ENCODE results near the gene PRKN. TPM values are rescaled to one million over a fixed set of nuclear protein-coding genes. Genes with fewer than 3 reads are reported as not detected.

PRKN gene
- total and polyA plus RNA-seq, 2 donors (not counting 3 experiments of a cell fraction or from before 2014, with no cell fraction given): 0.06 TPM; not detected in 1

DNA sequence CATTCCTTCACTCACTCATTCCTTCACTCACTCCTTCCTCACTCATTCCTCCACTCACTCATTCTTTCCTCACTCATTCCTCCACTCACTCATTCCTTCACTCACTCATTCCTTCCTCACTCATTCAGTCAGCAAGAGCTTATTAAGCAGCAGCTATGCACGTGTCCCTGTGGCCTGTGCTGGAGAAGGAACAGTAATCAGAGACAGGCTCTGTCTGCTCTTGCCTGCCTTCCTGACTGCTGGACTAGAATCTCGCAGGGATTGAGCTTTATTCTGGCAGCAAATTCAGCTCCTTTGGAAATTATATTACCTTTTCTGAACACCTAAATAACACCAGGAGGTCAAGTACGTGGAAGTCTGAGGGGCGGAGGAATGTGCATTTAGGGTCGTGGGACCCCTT is 1314.8 kb downstream of the PRKN start:
- Histone ChIP-seq H4K20me1 (replicated peaks; ENCODE audit: control insufficient read depth, extremely low read depth, insufficient read depth, low read length) (no peaks in the 10 kb centered on the region), H2AFZ (ENCODE audit: low read depth, low read length) (no peak overlapping the region), H3K4me1 (ENCODE audit: control insufficient read depth, extremely low read depth, insufficient read depth, low read length) (no peaks in the 10 kb centered on the region), H3K36me3 (ENCODE audit: control insufficient read depth in 2 of 2, extremely low read depth in 1 of 2, insufficient read depth in 2 of 2, low read length in 2 of 2) (no peaks in the 10 kb centered on the region), H3K4me2 (ENCODE audit: insufficient read depth, low read length) (no peak overlapping the region), H3K9me1 (replicated peaks; ENCODE audit: control insufficient read depth, extremely low read depth, insufficient read depth, low read length) (no peaks in the 10 kb centered on the region), H3K9me3 (replicated peaks; ENCODE audit: control insufficient read depth, insufficient read depth, low read length) (no peaks in the 10 kb centered on the region), H3K27ac (ENCODE audit: insufficient read depth, low read depth, low read length) (no peak overlapping the region), H3K27me3 (ENCODE audit: control insufficient read depth in 2 of 2, insufficient read depth in 2 of 2, low read length in 2 of 2) (no peaks in the 10 kb centered on the region), H3K79me2 (ENCODE audit: control insufficient read depth, insufficient read depth, low read length) (no peaks in the 10 kb centered on the region), H3K4me3 (replicated peaks in 1 of 3; ENCODE audit: insufficient read depth in 1 of 3, low read depth in 1 of 3, low read length in 3 of 3) (no peak overlapping the region), H3K9ac (replicated peaks; ENCODE audit: extremely low read depth, insufficient read depth, low read length) (no peak overlapping the region)
- ChIA-PET POLR2A (no interaction called here), CTCF (no interaction called here)
- DNase-seq (ENCODE audit: low read depth, low spot score): no peak
- TF ChIP-seq MAX (IDR thresholded peaks at IDR 0.05; ENCODE audit: insufficient read depth, insufficient read length): no peak
- no peak for TF ChIP-seq JUN (IDR thresholded peaks at IDR 0.05; ENCODE audit: borderline replicate concordance, insufficient read depth, insufficient read length, low read depth)
- dilution Hi-C loops (cut with MboI; ENCODE audit: extremely low pct_ligation_motif_present, low sequenced_read_pairs): no loop called here
- FAIRE-seq: no peak
- intact Hi-C loops (cut with micrococcal nuclease): loop anchor here (10.0 kb wide), 1 partner anchor 772 kb away; no protein-coding TSS in a partner anchor
- BruUV-seq (replicated peaks): no TSS peak

DNA sequence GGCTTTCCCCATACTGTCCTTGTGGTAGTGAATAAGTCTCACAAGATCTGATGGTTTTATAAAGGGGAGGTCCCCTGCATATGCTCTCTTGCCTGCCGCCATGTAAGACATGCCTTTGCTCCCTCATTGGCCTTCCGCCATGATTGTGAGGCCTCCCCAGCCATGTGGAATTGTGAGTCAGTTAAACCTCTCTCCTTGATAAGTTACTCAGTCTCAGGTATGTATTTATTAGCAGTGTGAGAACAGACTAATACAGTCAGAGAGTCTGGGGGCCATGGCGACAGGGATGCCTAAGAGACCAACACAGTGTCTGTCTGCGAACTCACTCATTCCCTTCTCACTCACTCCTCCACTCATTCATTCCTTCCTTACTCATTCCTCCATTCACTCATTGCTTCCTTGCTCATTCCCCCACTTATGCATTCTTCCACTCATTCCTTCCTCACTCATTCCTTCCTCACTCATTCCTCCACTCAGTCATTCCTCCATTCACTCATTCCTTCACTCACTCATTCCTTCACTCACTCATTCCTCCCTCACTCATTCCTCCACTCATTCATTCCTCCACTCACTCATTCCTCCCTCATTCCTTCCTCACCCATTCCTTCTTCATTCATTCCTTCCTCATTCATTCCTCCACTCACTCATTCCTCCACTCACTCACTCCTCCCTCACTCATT is 1316.2 kb downstream of the PRKN start:
- Histone ChIP-seq H3K27me3 (ENCODE audit: control insufficient read depth in 2 of 2, insufficient read depth in 2 of 2, low read length in 2 of 2) (no peaks in the 10 kb centered on the region), H3K36me3 (ENCODE audit: control insufficient read depth in 2 of 2, extremely low read depth in 1 of 2, insufficient read depth in 2 of 2, low read length in 2 of 2) (no peaks in the 10 kb centered on the region), H3K27ac (ENCODE audit: insufficient read depth, low read depth, low read length) (no peak overlapping the region), H4K20me1 (replicated peaks; ENCODE audit: control insufficient read depth, extremely low read depth, insufficient read depth, low read length) (no peaks in the 10 kb centered on the region), H3K4me1 (ENCODE audit: control insufficient read depth, extremely low read depth, insufficient read depth, low read length) (no peaks in the 10 kb centered on the region), H3K9me1 (replicated peaks; ENCODE audit: control insufficient read depth, extremely low read depth, insufficient read depth, low read length) (no peaks in the 10 kb centered on the region), H3K9ac (replicated peaks; ENCODE audit: extremely low read depth, insufficient read depth, low read length) (no peak overlapping the region), H3K4me3 (replicated peaks in 1 of 3; ENCODE audit: insufficient read depth in 1 of 3, low read depth in 1 of 3, low read length in 3 of 3) (no peak overlapping the region), H3K79me2 (ENCODE audit: control insufficient read depth, insufficient read depth, low read length) (no peaks in the 10 kb centered on the region), H2AFZ (ENCODE audit: low read depth, low read length) (no peak overlapping the region), H3K9me3 (replicated peaks; ENCODE audit: control insufficient read depth, insufficient read depth, low read length) (no peaks in the 10 kb centered on the region), H3K4me2 (ENCODE audit: insufficient read depth, low read length) (no peak overlapping the region)
- DNase-seq (ENCODE audit: low read depth, low spot score) (no peak), FAIRE-seq (no peak)
- ChIA-PET POLR2A (no interaction called here), CTCF (no interaction called here)
- dilution Hi-C loops (cut with MboI; ENCODE audit: extremely low pct_ligation_motif_present, low sequenced_read_pairs): no loop called here
- intact Hi-C loops (cut with micrococcal nuclease): loop anchor here (10.0 kb wide), 1 partner anchor 773 kb away; no protein-coding TSS in a partner anchor
- TF ChIP-seq POLR2A (IDR thresholded peaks at IDR 0.05; ENCODE audit: low read depth, low read length) (no peak), MAX (IDR thresholded peaks at IDR 0.05; ENCODE audit: insufficient read depth, insufficient read length) (no peak)
- BruUV-seq (replicated peaks): no TSS peak

Measured in endothelial cell of umbilical vein (primary cell).